Skeletal muscle satellite cell (primary cell): ENCODE data around the gene PLA2G4D.

Source experiments
- H3K27me3 ChIP-seq: 2 replicates; pipeline ENCODE4 v1.7.0; 2013; ENCODE audit warnings: low read length; ENCODE audit not compliant: control insufficient read depth, insufficient read depth
- H3K36me3 ChIP-seq: 2 replicates; pipeline ENCODE4 v1.7.0; 2013; ENCODE audit warnings: mild to moderate bottlenecking, control low read depth, low read length; ENCODE audit not compliant: insufficient read depth
- H3K4me1 ChIP-seq: 2 replicates; pipeline ENCODE4 v1.7.0; 2013; ENCODE audit warnings: low read length; ENCODE audit not compliant: control insufficient read depth, insufficient read depth
- H3K4me2 ChIP-seq: 2 replicates; pipeline ENCODE4 v1.7.0; 2013; ENCODE audit warnings: mild to moderate bottlenecking, low read length
- H3K4me3 ChIP-seq: 2 replicates; pipeline ENCODE4 v1.7.0; 2013; ENCODE audit warnings: low read length
- H3K9ac ChIP-seq: 2 replicates; pipeline ENCODE4 v1.7.0; 2013; ENCODE audit warnings: mild to moderate bottlenecking, low read depth, low read length, moderate library complexity
- H3K9me3 ChIP-seq: replicated peaks from 2 replicates; pipeline ENCODE4 v1.7.0; 2013; ENCODE audit warnings: mild to moderate bottlenecking, control low read depth, low read length

PLA2G4D gene

DNA sequence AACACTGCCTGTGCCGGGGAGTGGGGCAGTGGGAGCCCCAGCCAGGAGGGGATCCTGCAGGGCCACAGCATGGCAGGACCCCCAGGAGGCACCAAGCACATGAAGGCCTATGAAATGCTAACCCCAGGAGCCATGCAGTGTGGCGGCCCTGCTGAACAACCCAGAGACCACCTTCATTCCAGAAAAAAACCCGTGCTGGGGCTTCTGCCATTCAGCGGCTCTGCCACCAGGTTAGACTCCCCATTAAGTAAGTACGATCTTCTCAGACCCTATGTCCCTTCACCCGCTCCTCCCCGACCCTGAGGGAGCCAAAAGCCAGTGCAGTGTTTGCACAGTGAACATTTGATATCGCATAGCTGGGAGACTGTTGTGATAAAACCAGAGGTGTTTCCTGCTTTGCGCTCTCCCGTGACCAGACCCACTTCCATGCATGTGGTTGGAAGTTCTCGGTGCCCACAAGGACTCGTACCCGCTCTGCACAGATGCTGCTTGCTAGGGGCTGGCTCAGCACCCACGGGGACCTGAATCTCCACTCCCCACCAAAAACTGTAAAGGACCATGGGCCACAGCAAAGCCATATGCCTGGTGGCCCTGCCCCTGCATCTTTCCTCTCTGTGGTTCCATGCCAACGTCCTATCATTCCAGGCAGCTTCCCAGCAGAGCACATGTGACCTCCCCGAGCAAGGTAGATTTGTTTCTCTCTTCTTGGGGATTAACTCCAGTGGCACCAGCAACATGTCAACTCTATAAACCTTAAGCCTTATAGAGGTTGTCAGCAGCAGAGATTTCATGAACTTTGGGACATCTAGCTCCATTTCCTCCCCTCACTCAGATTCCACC, 5.3 kb downstream of the PLA2G4D start:
- H3K4me1 ChIP-seq, result no peaks in the 10 kb centered on the region
- H3K4me3 ChIP-seq, result no peak overlapping the region
- H3K27me3 ChIP-seq, result peaks cover 81% of the 10 kb centered on the region
- no peaks in the 10 kb centered on the region for H3K36me3 ChIP-seq
- no peak overlapping the region for H3K4me2 ChIP-seq
- no peaks in the 10 kb centered on the region for H3K9me3 ChIP-seq
- H3K9ac ChIP-seq, result no peak overlapping the region

DNA sequence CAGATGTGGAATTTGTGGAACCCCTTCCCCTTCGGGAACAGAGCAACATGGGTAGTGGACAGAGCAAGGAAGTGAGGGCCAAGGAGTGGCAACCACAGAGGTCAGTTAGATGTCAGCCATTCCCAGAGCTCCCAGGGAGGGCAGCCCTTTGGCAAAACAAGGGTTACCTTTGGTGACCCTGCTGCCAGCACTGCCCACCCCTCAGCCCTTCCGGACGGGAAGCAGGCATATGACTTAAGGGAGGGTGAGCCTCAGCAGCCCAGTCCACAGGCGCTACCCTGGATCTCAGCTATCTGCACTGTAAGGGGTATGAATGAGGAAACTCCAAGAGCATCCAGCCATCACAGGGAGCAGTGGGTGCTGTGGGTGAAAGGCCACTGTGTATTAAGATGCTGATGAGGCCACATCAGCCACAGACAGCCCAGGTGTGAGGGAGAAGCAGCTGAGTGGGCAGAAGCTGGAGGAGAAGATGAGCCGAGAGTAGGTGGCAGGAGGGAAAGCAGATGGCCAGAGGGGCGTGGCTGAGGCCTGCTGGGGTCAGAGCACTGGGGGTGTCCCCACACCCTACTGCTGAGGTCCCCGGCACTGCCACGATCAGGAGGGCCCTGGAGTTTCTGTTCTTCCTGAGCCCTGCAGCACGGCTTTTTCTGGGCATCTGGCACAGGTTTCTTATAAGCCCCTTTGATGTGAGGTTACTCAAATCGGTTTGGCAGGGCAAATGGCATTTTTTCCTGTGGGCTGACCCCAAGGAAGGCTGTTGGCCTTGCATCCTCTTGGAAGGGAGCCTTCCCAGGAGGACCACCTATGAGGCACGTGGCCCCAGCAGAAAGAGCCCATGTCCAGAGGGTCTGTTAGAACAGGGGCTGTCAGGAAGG, 6.2 kb downstream of the PLA2G4D start:
- Histone ChIP-seq H3K9me3 (no peaks in the 10 kb centered on the region), H3K36me3 (no peaks in the 10 kb centered on the region), H3K4me3 (no peak overlapping the region), H3K27me3 (peaks cover 82% of the 10 kb centered on the region), H3K9ac (no peak overlapping the region), H3K4me2 (no peak overlapping the region), H3K4me1 (no peaks in the 10 kb centered on the region)

GRCh38 chr15:42087460-42087859, 6.9 kb downstream of the PLA2G4D start:
- H3K9ac ChIP-seq, result no peak overlapping the region
- H3K36me3 ChIP-seq, result no peaks in the 10 kb centered on the region
- peaks cover 82% of the 10 kb centered on the region for H3K27me3 ChIP-seq
- H3K4me1 ChIP-seq, result no peaks in the 10 kb centered on the region
- no peaks in the 10 kb centered on the region for H3K9me3 ChIP-seq
- no peak overlapping the region for H3K4me2 ChIP-seq
- no peak overlapping the region for H3K4me3 ChIP-seq

DNA sequence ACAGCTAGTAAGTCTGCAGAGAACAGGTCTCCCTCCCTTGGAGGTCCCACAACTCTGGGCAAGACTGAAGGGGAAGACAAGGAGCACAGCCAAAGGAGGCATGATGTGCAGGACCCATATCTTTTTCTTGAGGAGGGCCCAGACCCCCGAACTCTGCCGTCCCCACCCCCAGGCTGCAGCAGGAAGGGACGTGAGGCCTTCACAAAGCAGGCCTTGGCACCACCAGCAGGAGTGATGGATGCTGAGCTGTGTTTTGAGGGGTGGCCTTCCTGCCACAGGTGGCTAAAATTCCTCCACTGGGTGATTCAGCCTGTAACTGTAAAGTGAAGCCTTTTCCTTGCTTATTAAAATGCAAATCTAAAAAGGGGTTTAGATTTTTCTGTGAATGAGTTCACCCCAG, 8.6 kb downstream of the PLA2G4D start:
- Histone ChIP-seq H3K4me3 (no peak overlapping the region), H3K4me2 (no peak overlapping the region), H3K9ac (no peak overlapping the region), H3K4me1 (no peaks in the 10 kb centered on the region), H3K27me3 (peaks cover 82% of the 10 kb centered on the region), H3K36me3 (no peaks in the 10 kb centered on the region), H3K9me3 (no peaks in the 10 kb centered on the region)

- no peak overlapping the region for H3K4me2 ChIP-seq
- H3K4me1 ChIP-seq, result no peaks in the 10 kb centered on the region
- peaks cover 82% of the 10 kb centered on the region for H3K27me3 ChIP-seq
- no peak overlapping the region for H3K4me3 ChIP-seq
- no peak overlapping the region for H3K9ac ChIP-seq
- H3K9me3 ChIP-seq, result no peaks in the 10 kb centered on the region
- H3K36me3 ChIP-seq, result no peaks in the 10 kb centered on the region
Observed at GRCh38 chr15:42085236-42085605, 9.1 kb downstream of the PLA2G4D start.

DNA sequence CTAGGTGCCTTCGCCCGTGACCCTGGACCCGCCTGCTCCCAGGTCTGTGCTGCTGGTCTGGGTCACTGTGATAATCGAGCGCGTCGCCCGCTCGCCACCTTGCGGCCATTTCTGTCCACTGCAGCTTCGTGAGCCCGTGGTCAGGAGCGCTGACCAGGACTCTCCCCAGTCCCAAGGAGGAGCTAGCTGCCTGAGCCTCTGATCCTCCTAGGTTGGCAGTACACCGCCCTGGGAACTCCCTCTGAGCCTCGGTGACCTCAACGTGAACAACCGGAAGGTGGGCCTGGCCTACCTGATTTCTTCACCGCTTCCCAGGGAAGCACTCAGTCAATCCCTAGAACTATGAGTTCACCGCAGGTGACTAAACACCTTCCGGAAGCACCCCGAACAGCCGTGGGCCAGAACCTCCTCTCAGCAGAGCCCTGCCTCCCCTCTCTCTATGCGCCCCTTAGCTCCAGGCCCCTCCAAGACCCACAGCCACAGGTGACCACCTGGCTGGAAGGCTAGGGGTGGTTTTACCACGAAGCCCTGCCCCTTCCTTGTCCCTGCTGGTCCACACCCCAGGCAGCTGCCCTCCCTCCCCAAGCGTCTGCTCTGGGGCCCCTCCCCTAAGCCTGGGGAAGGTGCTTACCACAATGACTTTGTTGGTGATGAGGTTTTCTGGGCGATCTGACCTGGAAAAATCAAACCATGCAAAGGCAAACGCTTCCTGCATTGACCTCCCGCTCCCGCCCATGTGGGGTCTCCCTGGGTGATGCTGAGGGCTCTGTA, 9.7 kb downstream of the PLA2G4D start:
- Histone ChIP-seq H3K9me3 (no peaks in the 10 kb centered on the region), H3K4me2 (no peak overlapping the region), H3K4me3 (no peak overlapping the region), H3K4me1 (no peaks in the 10 kb centered on the region), H3K9ac (no peak overlapping the region), H3K27me3 (peaks cover 80% of the 10 kb centered on the region), H3K36me3 (no peaks in the 10 kb centered on the region)

GRCh38 chr15:42083916-42084315, 10.4 kb downstream of the PLA2G4D start:
- no peak overlapping the region for H3K4me3 ChIP-seq
- H3K36me3 ChIP-seq, result no peaks in the 10 kb centered on the region
- no peak overlapping the region for H3K4me2 ChIP-seq
- peaks cover 80% of the 10 kb centered on the region for H3K27me3 ChIP-seq
- no peaks in the 10 kb centered on the region for H3K4me1 ChIP-seq
- H3K9ac ChIP-seq, result no peak overlapping the region
- H3K9me3 ChIP-seq, result no peaks in the 10 kb centered on the region

DNA sequence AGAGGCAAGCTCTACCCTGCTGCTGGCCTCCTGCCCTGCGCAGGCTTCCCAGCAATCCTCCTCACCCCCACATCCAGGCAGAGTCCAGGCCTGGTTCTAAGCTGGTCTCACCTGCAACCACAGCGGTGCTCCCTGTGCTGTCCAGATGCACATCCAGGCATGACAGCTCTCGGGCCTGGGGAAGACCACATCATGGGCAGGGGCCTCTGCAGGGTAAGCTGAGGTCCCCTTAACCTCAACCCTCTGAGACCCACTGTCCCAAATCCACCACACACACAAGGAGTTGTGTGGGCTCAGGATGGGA, 10.8 kb downstream of the PLA2G4D start:
- Histone ChIP-seq H3K4me3 (no peak overlapping the region), H3K4me1 (no peaks in the 10 kb centered on the region), H3K27me3 (peaks cover 78% of the 10 kb centered on the region), H3K9ac (no peak overlapping the region), H3K4me2 (no peak overlapping the region), H3K36me3 (no peaks in the 10 kb centered on the region), H3K9me3 (no peaks in the 10 kb centered on the region)

DNA sequence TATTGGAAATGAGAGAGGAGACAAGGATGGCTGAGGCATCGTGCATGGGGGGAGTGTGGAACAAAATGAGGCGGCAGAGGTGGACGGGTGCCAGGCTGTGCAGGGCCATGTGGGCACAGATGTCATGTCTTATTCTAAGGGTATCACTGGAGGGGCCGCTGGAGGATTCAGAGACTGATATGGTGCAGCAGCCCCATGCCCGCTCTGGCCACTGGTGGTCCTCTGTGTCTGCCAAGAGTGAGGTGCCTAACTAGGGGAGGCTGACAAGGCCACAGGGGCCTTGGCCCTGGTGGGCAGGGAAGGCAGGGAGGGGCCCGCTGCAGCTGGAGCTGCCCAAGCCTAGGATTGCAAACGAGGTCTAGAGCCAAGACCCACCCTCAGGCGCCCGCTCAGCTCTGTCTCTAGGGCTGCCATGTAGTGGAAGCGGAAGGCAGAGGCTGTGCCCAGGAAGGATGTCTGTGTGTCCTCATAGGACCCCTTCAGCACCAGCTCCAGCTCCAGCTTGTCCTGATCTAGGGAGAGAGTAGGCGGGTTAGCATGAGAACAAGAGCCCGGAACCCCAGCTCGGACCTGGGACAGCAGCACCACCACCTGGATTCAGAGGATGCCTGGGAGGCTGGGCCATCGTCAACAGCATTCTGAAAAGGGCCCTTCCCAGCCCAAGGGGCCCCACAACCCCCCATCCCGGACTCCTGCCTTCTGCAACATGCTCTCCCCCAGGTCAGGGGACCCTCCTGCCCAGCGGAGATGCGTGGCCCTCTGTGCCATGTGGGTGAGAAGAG, 11.3 kb downstream of the PLA2G4D start:
- Histone ChIP-seq H3K27me3 (peaks cover 75% of the 10 kb centered on the region), H3K4me1 (no peaks in the 10 kb centered on the region), H3K36me3 (no peaks in the 10 kb centered on the region), H3K9me3 (no peaks in the 10 kb centered on the region), H3K4me2 (no peak overlapping the region), H3K4me3 (no peak overlapping the region), H3K9ac (no peak overlapping the region)

DNA sequence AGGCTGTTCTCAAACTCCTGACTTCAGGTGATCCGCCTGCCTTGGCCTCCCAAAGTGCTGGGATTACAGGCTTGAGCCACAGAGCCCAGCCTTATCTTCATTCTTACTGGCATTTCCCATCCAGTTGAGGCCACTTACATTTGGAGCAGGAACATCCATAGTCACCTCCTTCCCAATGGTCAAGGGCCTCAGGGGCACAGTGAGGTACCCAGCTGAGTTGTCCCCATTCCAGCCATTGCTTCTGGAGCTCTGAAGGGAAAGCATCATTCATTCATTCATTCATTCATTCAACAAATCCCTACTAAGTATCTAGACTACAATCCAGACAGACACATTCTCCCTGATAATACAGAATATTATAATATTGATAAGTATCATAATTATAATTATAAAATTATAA, 12.2 kb downstream of the PLA2G4D start:
- Histone ChIP-seq H3K9ac (no peak overlapping the region), H3K4me2 (no peak overlapping the region), H3K9me3 (no peaks in the 10 kb centered on the region)

More for the DNA sequence above, 12.2 kb downstream of the PLA2G4D start:
- H3K4me1 ChIP-seq, result no peaks in the 10 kb centered on the region
- no peaks in the 10 kb centered on the region for H3K36me3 ChIP-seq
- H3K4me3 ChIP-seq, result no peak overlapping the region
- H3K27me3 ChIP-seq, result peaks cover 76% of the 10 kb centered on the region
